DMS53 (cell line): Measurements from ENCODE around the gene C17orf114.

Experiments
- DNase-seq: peaks from one replicate; lab custom pipeline; 2025; lab: John Stamatoyannopoulos, UW

C17orf114 gene

GRCh38 chr17:4788159-4788806 is 13.8 kb downstream of the C17orf114 start:
- DNase-seq, result no peak

GRCh38 chr17:4786516-4786915 is 15.6 kb downstream of the C17orf114 start:
- DNase-seq, result no peak

GRCh38 chr17:4786106-4786511 is 16.0 kb downstream of the C17orf114 start, which contains the start of gene VMO1:
TSS of gene VMO1 (minus strand) at chr17:4786364. CDS start at chr17:4786352, 12 bp downstream.
- DNase-seq, result peak; percentile 45

GRCh38 chr17:4785311-4786105 is 16.6 kb downstream of the C17orf114 start:
- peak; percentile 43 for DNase-seq

GRCh38 chr17:4782652-4783051 is 19.5 kb downstream of the C17orf114 start:
- no peak for DNase-seq

- DNase-seq, result no peak
These were observed 21.7 kb downstream of the C17orf114 start for GRCh38 chr17:4780325-4780955.

- no peak for DNase-seq
These were observed 24.0 kb downstream of the C17orf114 start for GRCh38 chr17:4777969-4778760.

GRCh38 chr17:4772235-4772613 is 29.9 kb downstream of the C17orf114 start:
- DNase-seq, result no peak

GRCh38 chr17:4771519-4772234 is 30.5 kb downstream of the C17orf114 start, which contains the start of gene TM4SF5:
TSS of gene TM4SF5 (plus strand) at chr17:4771886. CDS start at chr17:4771923, 37 bp downstream.
- peak; percentile 32 for DNase-seq

- DNase-seq, result no peak
These were observed 32.5 kb downstream of the C17orf114 start for GRCh38 chr17:4769628-4770027.

GRCh38 chr17:4768298-4768697 is 33.8 kb downstream of the C17orf114 start:
- DNase-seq, result no peak

GRCh38 chr17:4766723-4767122 is 35.4 kb downstream of the C17orf114 start:
- no peak for DNase-seq

- DNase-seq, result no peak
These were observed 35.9 kb downstream of the C17orf114 start for GRCh38 chr17:4766201-4766600.

GRCh38 chr17:4764595-4764994 is 37.5 kb downstream of the C17orf114 start:
- no peak for DNase-seq

- DNase-seq, result no peak
These were observed 42.3 kb downstream of the C17orf114 start for GRCh38 chr17:4759776-4760236.

- DNase-seq, result no peak
These were observed 48.7 kb downstream of the C17orf114 start for GRCh38 chr17:4753392-4753791.

- DNase-seq, result no peak
These were observed 50.2 kb downstream of the C17orf114 start for GRCh38 chr17:4751932-4752331.
